HFFc6 (cell line): ENCODE measurements around the gene INIP. TPM values are rescaled to one million over a fixed set of nuclear protein-coding genes. Genes with fewer than 3 reads are reported as not detected.

ENCODE experiments used
- DNase-seq: peaks from one replicate; pipeline ENCODE4 v3.0.0-alpha.2; 2018
- H3K27ac Mint-ChIP-seq: 2 replicates; pipeline ENCODE4 v1.8.0; 2020; ENCODE audit warnings: mild to moderate bottlenecking, mixed read lengths
- H3K27me3 Mint-ChIP-seq: 2 replicates; pipeline ENCODE4 v1.8.0; 2021; ENCODE audit warnings: mild to moderate bottlenecking, moderate library complexity, mixed read lengths; ENCODE audit not compliant: insufficient read depth
- H3K36me3 Mint-ChIP-seq: 2 replicates; pipeline ENCODE4 v1.8.0; 2021; ENCODE audit warnings: low read depth, mixed read lengths
- H3K4me1 Mint-ChIP-seq: 2 replicates; pipeline ENCODE4 v1.8.0; 2020; ENCODE audit warnings: low read depth, mixed read lengths
- H3K4me3 Mint-ChIP-seq: 2 replicates; pipeline ENCODE4 v1.8.0; 2020; ENCODE audit warnings: mild to moderate bottlenecking, moderate library complexity, mixed read lengths
- H3K9me3 Mint-ChIP-seq: 2 replicates; pipeline ENCODE4 v1.8.0; 2020; ENCODE audit warnings: mild to moderate bottlenecking, mixed read lengths
- total RNA-seq, 6 experiments: library from RNA; stranded (reverse); fragmentation: NEBNext Ultra II Directional; extraction: Animal tissue kit (Norgen Biotek cat#: 25700); gene quantifications; 2 replicates in 1 of 6; 3 replicates in 5 of 6; pipeline ENCODE4 v1.2.3, GENCODE V29; 2021
- TF ChIP-seq, protein P1 (sequence below): fragments of 200-600 bp; sonication (generic); IDR thresholded peaks from 2 replicates; pipeline ENCODE4 v1.5.0; 2021; ENCODE audit warnings: antibody characterized with exemption, mild to moderate bottlenecking

The INIP gene
- total RNA-seq, 6 experiments from 2014 or later: 23.6 to 26.8 (median 25.0) TPM

GRCh38 chr9:112640311-112640710 lies 77.6 kb downstream of the INIP start:
- Mint-ChIP-seq H3K9me3 (peaks cover 16% of the 10 kb centered on the region), H3K4me3 (no peak overlapping the region), H3K27ac (no peak overlapping the region), H3K27me3 (no peaks in the 10 kb centered on the region), H3K4me1 (peaks cover 9% of the 10 kb centered on the region), H3K36me3 (peaks cover 25% of the 10 kb centered on the region)
- TF ChIP-seq, protein P1, sequence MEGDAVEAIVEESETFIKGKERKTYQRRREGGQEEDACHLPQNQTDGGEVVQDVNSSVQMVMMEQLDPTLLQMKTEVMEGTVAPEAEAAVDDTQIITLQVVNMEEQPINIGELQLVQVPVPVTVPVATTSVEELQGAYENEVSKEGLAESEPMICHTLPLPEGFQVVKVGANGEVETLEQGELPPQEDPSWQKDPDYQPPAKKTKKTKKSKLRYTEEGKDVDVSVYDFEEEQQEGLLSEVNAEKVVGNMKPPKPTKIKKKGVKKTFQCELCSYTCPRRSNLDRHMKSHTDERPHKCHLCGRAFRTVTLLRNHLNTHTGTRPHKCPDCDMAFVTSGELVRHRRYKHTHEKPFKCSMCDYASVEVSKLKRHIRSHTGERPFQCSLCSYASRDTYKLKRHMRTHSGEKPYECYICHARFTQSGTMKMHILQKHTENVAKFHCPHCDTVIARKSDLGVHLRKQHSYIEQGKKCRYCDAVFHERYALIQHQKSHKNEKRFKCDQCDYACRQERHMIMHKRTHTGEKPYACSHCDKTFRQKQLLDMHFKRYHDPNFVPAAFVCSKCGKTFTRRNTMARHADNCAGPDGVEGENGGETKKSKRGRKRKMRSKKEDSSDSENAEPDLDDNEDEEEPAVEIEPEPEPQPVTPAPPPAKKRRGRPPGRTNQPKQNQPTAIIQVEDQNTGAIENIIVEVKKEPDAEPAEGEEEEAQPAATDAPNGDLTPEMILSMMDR: no peak
- DNase-seq: no peak

Other genes with a start within 250 kb of the INIP start
- 1 to 10 TPM; 3.5 to 9.7 (median 4.5) TPM for gene KIAA1958, start 231.3 kb downstream of the INIP start, total RNA-seq
- gene SNX30, start 32.6 kb upstream of the INIP start, total RNA-seq: 10 to 100 TPM; 11.1 to 14.9 (median 13.9) TPM
- gene SLC46A2, start 172.8 kb upstream of the INIP start, total RNA-seq: not detected